IMR-90 (cell line): ENCODE measurements around the gene ATP11A. TPM values are rescaled to one million over a fixed set of nuclear protein-coding genes. Genes with fewer than 3 reads are reported as not detected.

ENCODE experiments used
- ATAC-seq: fragments of 200-7000 bp; cut with Tn5 transposase; 2 replicates; pipeline ENCODE4 v1.9.1; 2020; ENCODE audit warnings: low read depth, mild to moderate bottlenecking, moderate library complexity
- BruUV-seq: library from RNA; stranded (reverse); fragments of 400-500 nt; replicated peaks from 2 replicates; lab custom pipeline; 2021; lab: Mats Ljungman, UMichigan
- CTCF ChIA-PET: fragments of 300-600 bp; formaldehyde crosslinking; extraction: SDS; loops from one replicate; lab custom pipeline; 2021; ENCODE audit warnings: antibody characterized with exemption; lab: Yijun Ruan, JAX
- POLR2A ChIA-PET: fragments of 300-600 bp; sonication (Branson Sonifier 250); formaldehyde crosslinking; loops from one replicate; lab custom pipeline; 2022; ENCODE audit warnings: antibody characterized with exemption; ENCODE audit not compliant: unreplicated experiment; lab: Charles Lee
- DNase-seq: peaks from one replicate; pipeline ENCODE4 v3.0.0; 2013
- H2AFZ ChIP-seq: replicated peaks from 2 replicates; pipeline ENCODE3; 2013; ENCODE audit warnings: low read length, mild to moderate bottlenecking; ENCODE audit not compliant: poor library complexity
- H2AK5ac ChIP-seq: 2 replicates; pipeline ENCODE4 v1.6.1; 2013; ENCODE audit warnings: low read depth, low read length, inconsistent platforms
- H2AK9ac ChIP-seq: replicated peaks from 2 replicates; pipeline ENCODE3; 2013; ENCODE audit warnings: mild to moderate bottlenecking, low read depth, low read length, moderate library complexity; ENCODE audit not compliant: poor library complexity
- H2BK120ac ChIP-seq: 2 replicates; pipeline ENCODE4 v1.6.1; 2013; ENCODE audit warnings: low read depth, low read length, inconsistent platforms
- H2BK15ac ChIP-seq: 3 replicates; pipeline ENCODE4 v1.6.1; 2013; ENCODE audit warnings: low read depth, low read length, inconsistent platforms
- H2BK20ac ChIP-seq: 2 replicates; pipeline ENCODE4 v1.6.1; 2013; ENCODE audit warnings: low read depth, mild to moderate bottlenecking, inconsistent platforms, low read length, moderate library complexity
- H2BK5ac ChIP-seq: 2 replicates; pipeline ENCODE4 v1.6.1; 2013; ENCODE audit warnings: mild to moderate bottlenecking, low read depth, low read length, inconsistent platforms; ENCODE audit not compliant: poor library complexity, severe bottlenecking
- H3K14ac ChIP-seq: replicated peaks from 2 replicates; pipeline ENCODE4 v1.6.1; 2013; ENCODE audit warnings: low read depth, low read length, inconsistent platforms
- H3K18ac ChIP-seq: 2 replicates; pipeline ENCODE4 v1.6.1; 2013; ENCODE audit warnings: low read depth, low read length, control low read depth
- H3K23ac ChIP-seq: 2 replicates; pipeline ENCODE4 v1.6.1; 2013; ENCODE audit warnings: low read depth, low read length, inconsistent platforms
- H3K27ac ChIP-seq: 2 replicates; pipeline ENCODE4 v1.5.1; 2013; ENCODE audit warnings: mild to moderate bottlenecking, control low read depth, low read length; ENCODE audit not compliant: insufficient read depth
- H3K27me3 ChIP-seq: 2 replicates; pipeline ENCODE4 v1.6.1; 2013; ENCODE audit warnings: low read length; ENCODE audit not compliant: control insufficient read depth, insufficient read depth
- H3K36me3 ChIP-seq: 2 replicates; pipeline ENCODE4 v1.6.1; 2013; ENCODE audit warnings: low read length, mixed read lengths; ENCODE audit not compliant: control insufficient read depth, insufficient read depth
- H3K4ac ChIP-seq: 2 replicates; pipeline ENCODE4 v1.6.1; 2013; ENCODE audit warnings: low read depth, low read length, inconsistent platforms
- H3K4me1 ChIP-seq: 2 replicates; pipeline ENCODE4 v1.6.1; 2013; ENCODE audit warnings: low read length, mixed read lengths; ENCODE audit not compliant: control insufficient read depth, insufficient read depth
- H3K4me2 ChIP-seq: 2 replicates; pipeline ENCODE4 v1.6.1; 2013; ENCODE audit warnings: low read depth, mild to moderate bottlenecking, control low read depth, low read length, moderate library complexity
- H3K4me3 ChIP-seq: 2 replicates; pipeline ENCODE4 v1.5.1; 2013; ENCODE audit warnings: low read depth, mild to moderate bottlenecking, control low read depth, low read length, moderate library complexity; ENCODE audit not compliant: insufficient read depth
- H3K56ac ChIP-seq: 2 replicates; pipeline ENCODE4 v1.6.1; 2013; ENCODE audit warnings: low read length, inconsistent platforms; ENCODE audit not compliant: insufficient read depth; ENCODE audit errors: extremely low read depth
- H3K79me1 ChIP-seq, 2 experiments: 2 replicates each; pipeline ENCODE4 v1.6.1; 2013; ENCODE audit warnings: low read length in 2 of 2, inconsistent platforms in 1 of 2, low read depth in 1 of 2
- H3K9ac ChIP-seq: 2 replicates; pipeline ENCODE4 v1.6.1; 2013; ENCODE audit warnings: low read depth, low read length, control low read depth
- H3K9me1 ChIP-seq: 2 replicates; pipeline ENCODE4 v1.6.1; 2013; ENCODE audit warnings: low read length, inconsistent platforms; ENCODE audit not compliant: insufficient read depth
- H3K9me3 ChIP-seq: 2 replicates; pipeline ENCODE4 v1.6.1; 2013; ENCODE audit warnings: low read length; ENCODE audit not compliant: control insufficient read depth, insufficient read depth
- H4K20me1 ChIP-seq: 2 replicates; pipeline ENCODE4 v1.6.1; 2013; ENCODE audit warnings: low read length, inconsistent platforms; ENCODE audit not compliant: insufficient read depth
- H4K5ac ChIP-seq: 2 replicates; pipeline ENCODE4 v1.6.1; 2013; ENCODE audit warnings: mild to moderate bottlenecking, low read depth, low read length, control low read depth
- H4K8ac ChIP-seq, 2 experiments: 2 replicates each; pipeline ENCODE4 v1.6.1; 2013; ENCODE audit warnings: low read depth in 2 of 2, low read length in 2 of 2, control low read depth in 1 of 2, inconsistent platforms in 1 of 2
- H4K91ac ChIP-seq: 2 replicates; pipeline ENCODE4 v1.6.1; 2013; ENCODE audit warnings: low read depth, low read length, inconsistent platforms; ENCODE audit not compliant: insufficient read depth
- BHLHE40 ChIP-seq: fragments of 150-350 bp; IDR thresholded peaks from 2 replicates; pipeline ENCODE4 v1.6.1; 2016; ENCODE audit warnings: mild to moderate bottlenecking, low read depth, low read length
- CEBPB ChIP-seq: IDR thresholded peaks from 2 replicates; pipeline ENCODE4 v1.6.1; 2012; ENCODE audit warnings: low read depth, low read length, improper control_type of control experiment
- CHD1 ChIP-seq: IDR thresholded peaks from 2 replicates; pipeline ENCODE4 v1.6.1; 2012; ENCODE audit warnings: low read depth, low read length, improper control_type of control experiment
- CTCF ChIP-seq: conservative IDR thresholded peaks from 2 replicates; pipeline ENCODE4 v1.5.1; 2012; ENCODE audit warnings: mild to moderate bottlenecking, low read depth, low read length, improper control_type of control experiment
- ELK1 ChIP-seq: fragments of 150-350 bp; IDR thresholded peaks from 2 replicates; pipeline ENCODE4 v1.6.1; 2016; ENCODE audit warnings: low read depth, mild to moderate bottlenecking, low read length, moderate library complexity, borderline replicate concordance
- FOS ChIP-seq: fragments of 150-350 bp; IDR thresholded peaks from 2 replicates; pipeline ENCODE4 v1.6.1; 2016; ENCODE audit warnings: low read depth, low read length
- MAFK ChIP-seq: IDR thresholded peaks from 2 replicates; pipeline ENCODE4 v1.6.1; 2012; ENCODE audit warnings: low read depth, low read length, improper control_type of control experiment
- MAZ ChIP-seq: IDR thresholded peaks from 2 replicates; pipeline ENCODE4 v1.6.1; 2012; ENCODE audit warnings: low read depth, mild to moderate bottlenecking, low read length, improper control_type of control experiment, moderate library complexity, borderline replicate concordance
- MXI1 ChIP-seq: IDR thresholded peaks from 2 replicates; pipeline ENCODE4 v1.6.1; 2012; ENCODE audit warnings: low read depth, mild to moderate bottlenecking, low read length, moderate library complexity, borderline replicate concordance
- NFE2L2 ChIP-seq: fragments of 150-350 bp; IDR thresholded peaks from 2 replicates; pipeline ENCODE4 v1.6.1; 2016; ENCODE audit warnings: low read depth, mild to moderate bottlenecking, low read length
- POLR2A ChIP-seq: IDR thresholded peaks from 2 replicates; pipeline ENCODE4 v1.6.1; 2012; ENCODE audit warnings: mild to moderate bottlenecking, low read depth, low read length
- RAD21 ChIP-seq: IDR thresholded peaks from 2 replicates; pipeline ENCODE4 v1.6.1; 2012; ENCODE audit warnings: low read length, improper control_type of control experiment
- RCOR1 ChIP-seq: IDR thresholded peaks from 2 replicates; pipeline ENCODE4 v1.6.1; 2012; ENCODE audit warnings: mild to moderate bottlenecking, low read length, improper control_type of control experiment; ENCODE audit not compliant: insufficient replicate concordance
- RFX5 ChIP-seq: IDR thresholded peaks from 2 replicates; pipeline ENCODE4 v1.8.0; 2012; ENCODE audit warnings: low read depth, mild to moderate bottlenecking, low read length, moderate library complexity
- SMC3 ChIP-seq: fragments of 150-350 bp; IDR thresholded peaks from 2 replicates; pipeline ENCODE4 v1.6.1; 2016; ENCODE audit warnings: low read depth, mild to moderate bottlenecking, antibody characterized with exemption, low read length, moderate library complexity
- USF2 ChIP-seq: fragments of 150-350 bp; IDR thresholded peaks from 2 replicates; pipeline ENCODE4 v1.6.1; 2017; ENCODE audit warnings: mild to moderate bottlenecking, antibody characterized with exemption, low read length, low read depth
- WGBS, 2 experiments: methylation state at CpG; one replicate each; pipeline versions ENCODE4 v1.1.5 to v1.1.7; 2013; ENCODE audit warnings: missing lambda C conversion rate in 2 of 2; ENCODE audit not compliant: insufficient read length in 1 of 2; ENCODE audit errors: extremely low coverage in 2 of 2; 5-methylcytosine and 5-hydroxymethylcytosine counted together
- dilution Hi-C: fragments of 300-500 bp; cut with HindIII; formaldehyde crosslinking; loops from one replicate; pipeline ENCODE4 v1.14.3; 2018; ENCODE audit warnings: low sequenced_read_pairs; ENCODE audit not compliant: unreplicated experiment
- in situ Hi-C: fragments of 300-500 bp; cut with MboI; formaldehyde crosslinking; loops from 3 replicates; pipeline ENCODE4 v1.14.3; 2019; ENCODE audit warnings: low sequenced_read_pairs, inconsistent platforms, mixed read lengths
- intact Hi-C: fragments of 100-400 bp; cut with micrococcal nuclease; formaldehyde crosslinking; loops from 2 replicates; pipeline ENCODE4 v1.10.0; 2022
- polyA plus RNA-seq, 3 experiments: library from polyadenylated mRNA; depleted of rRNA; stranded (reverse); fragments of >200 nt; gene quantifications; 2 replicates each; pipeline ENCODE4 v1.2.3, GENCODE V29; 2012; ENCODE audit warnings: low replicate concordance in 1 of 3
- total RNA-seq: library from RNA; depleted of rRNA; stranded (reverse); fragments of >200 nt; gene quantifications from 2 replicates; pipeline ENCODE4 v1.2.3, GENCODE V29; 2012

ATP11A gene
- total and polyA plus RNA-seq, 2 of the 4 experiments (the other 2 are of a cell fraction) = 8.4 to 12.0 TPM

GRCh38 chr13:112826565-112826964, 136.7 kb downstream of the ATP11A start:
- Histone ChIP-seq H3K4me3 (no peak overlapping the region), H3K4me2 (no peak overlapping the region), H2AFZ (no peak overlapping the region), H2BK5ac (no peak overlapping the region), H3K9me1 (peaks cover under 1% of the 10 kb centered on the region), H2BK20ac (no peak overlapping the region), H3K79me1 (no peaks in the 10 kb centered on the region; a peak in 1 of 4 replicates), H3K18ac (no peak overlapping the region), H3K23ac (no peak overlapping the region), H4K91ac (no peak overlapping the region), H3K14ac (no peak overlapping the region), H3K4ac (no peak overlapping the region), H3K56ac (no peak overlapping the region), H3K9me3 (no peaks in the 10 kb centered on the region), H2AK9ac (no peak overlapping the region), H4K20me1 (peaks cover 4% of the 10 kb centered on the region; the same call in 1 of the 2 replicates), H2AK5ac (no peak overlapping the region), H4K8ac (no peak overlapping the region), H2BK120ac (no peak overlapping the region), H4K5ac (no peak overlapping the region), H2BK15ac (no peak overlapping the region), H3K36me3 (peaks cover 44% of the 10 kb centered on the region), H3K9ac (no peak overlapping the region), H3K27ac (no peak overlapping the region), H3K27me3 (no peaks in the 10 kb centered on the region), H3K4me1 (no peaks in the 10 kb centered on the region)
- dilution Hi-C loops = no loop called here
- CTCF ChIA-PET = no interaction called here
- DNase-seq = no peak
- in situ Hi-C loops = no loop called here
- TF ChIP-seq SMC3 = no peak
- TF ChIP-seq FOS = no peak
- no peak for TF ChIP-seq POLR2A
- TF ChIP-seq MAFK = no peak
- TF ChIP-seq MXI1 = no peak
- TF ChIP-seq CTCF = no peak
- TF ChIP-seq USF2 = no peak
- TF ChIP-seq RFX5 = no peak
- no peak for TF ChIP-seq RCOR1
- TF ChIP-seq CHD1 = no peak
- TF ChIP-seq ELK1 = no peak
- TF ChIP-seq RAD21 = no peak
- no peak for TF ChIP-seq NFE2L2
- TF ChIP-seq CEBPB = no peak
- no peak for TF ChIP-seq BHLHE40
- no peak for TF ChIP-seq MAZ
- ATAC-seq = no peak
- WGBS, 2 experiments = 89% methylated on average over 6 of the region's 14 CpGs; no CpG with 5 or more reads in 1 of the 2 experiments
- POLR2A ChIA-PET = no interaction called here
- BruUV-seq = no TSS peak
- intact Hi-C loops = no loop called here
